ENCODE results near the gene OXER1. TPM values are rescaled to one million over a fixed set of nuclear protein-coding genes. Genes with fewer than 3 reads are reported as not detected.

The OXER1 gene
- total RNA-seq, 1 donor from 2014 or later: 0.75 TPM

- Histone ChIP-seq H3K36me3 (ENCODE audit: control insufficient read depth, insufficient read depth, low read length) (no peaks in the 10 kb centered on the region), H3K4me3 (ENCODE audit: low read depth, low read length) (no peak overlapping the region), H3K27me3 (ENCODE audit: control insufficient read depth, insufficient read depth, low read length) (no peaks in the 10 kb centered on the region)
- DNase-seq (ENCODE audit: low read depth): no peak
- TF ChIP-seq, protein P1, sequence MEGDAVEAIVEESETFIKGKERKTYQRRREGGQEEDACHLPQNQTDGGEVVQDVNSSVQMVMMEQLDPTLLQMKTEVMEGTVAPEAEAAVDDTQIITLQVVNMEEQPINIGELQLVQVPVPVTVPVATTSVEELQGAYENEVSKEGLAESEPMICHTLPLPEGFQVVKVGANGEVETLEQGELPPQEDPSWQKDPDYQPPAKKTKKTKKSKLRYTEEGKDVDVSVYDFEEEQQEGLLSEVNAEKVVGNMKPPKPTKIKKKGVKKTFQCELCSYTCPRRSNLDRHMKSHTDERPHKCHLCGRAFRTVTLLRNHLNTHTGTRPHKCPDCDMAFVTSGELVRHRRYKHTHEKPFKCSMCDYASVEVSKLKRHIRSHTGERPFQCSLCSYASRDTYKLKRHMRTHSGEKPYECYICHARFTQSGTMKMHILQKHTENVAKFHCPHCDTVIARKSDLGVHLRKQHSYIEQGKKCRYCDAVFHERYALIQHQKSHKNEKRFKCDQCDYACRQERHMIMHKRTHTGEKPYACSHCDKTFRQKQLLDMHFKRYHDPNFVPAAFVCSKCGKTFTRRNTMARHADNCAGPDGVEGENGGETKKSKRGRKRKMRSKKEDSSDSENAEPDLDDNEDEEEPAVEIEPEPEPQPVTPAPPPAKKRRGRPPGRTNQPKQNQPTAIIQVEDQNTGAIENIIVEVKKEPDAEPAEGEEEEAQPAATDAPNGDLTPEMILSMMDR (IDR thresholded peaks at IDR 0.05; ENCODE audit: insufficient read depth, low read length, poor library complexity, severe bottlenecking): no peak
Observed at GRCh38 chr2:42801381-42801780, 37.4 kb upstream of the OXER1 start.

DNA sequence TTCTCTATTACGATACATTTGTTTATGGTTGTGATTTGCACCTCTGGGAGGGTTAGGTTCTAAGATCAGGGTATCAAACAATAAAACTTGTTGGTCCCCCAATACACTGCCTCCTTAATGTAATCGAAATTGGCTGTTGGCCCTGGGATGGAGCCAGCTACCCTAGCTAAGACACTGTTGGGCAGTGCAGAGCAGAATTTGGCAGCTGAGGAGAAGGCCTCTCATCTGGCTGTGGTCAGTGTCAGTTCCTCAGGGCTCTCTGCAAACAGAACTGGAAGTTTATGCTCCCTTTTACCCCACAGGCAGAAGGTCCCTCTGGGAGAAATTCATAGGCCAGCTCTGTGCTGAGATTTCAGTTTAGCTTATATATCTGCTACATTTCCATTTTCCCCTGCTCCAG, 37.0 kb upstream of the OXER1 start:
- Histone ChIP-seq H3K4me3 (ENCODE audit: low read depth, low read length) (no peak overlapping the region), H3K27me3 (ENCODE audit: control insufficient read depth, insufficient read depth, low read length) (no peaks in the 10 kb centered on the region), H3K36me3 (ENCODE audit: control insufficient read depth, insufficient read depth, low read length) (no peaks in the 10 kb centered on the region)
- DNase-seq (ENCODE audit: low read depth): no peak
- TF ChIP-seq, protein P1 (IDR thresholded peaks at IDR 0.05; ENCODE audit: insufficient read depth, low read length, poor library complexity, severe bottlenecking): no peak

GRCh38 chr2:42800461-42800962, 36.6 kb upstream of the OXER1 start:
- no peak overlapping the region for H3K4me3 ChIP-seq (ENCODE audit: low read depth, low read length)
- TF ChIP-seq, protein P1 (IDR thresholded peaks at IDR 0.05; ENCODE audit: insufficient read depth, low read length, poor library complexity, severe bottlenecking): no peak
- H3K27me3 ChIP-seq (ENCODE audit: control insufficient read depth, insufficient read depth, low read length): no peaks in the 10 kb centered on the region
- no peak for DNase-seq (ENCODE audit: low read depth)
- H3K36me3 ChIP-seq (ENCODE audit: control insufficient read depth, insufficient read depth, low read length): no peaks in the 10 kb centered on the region

DNA sequence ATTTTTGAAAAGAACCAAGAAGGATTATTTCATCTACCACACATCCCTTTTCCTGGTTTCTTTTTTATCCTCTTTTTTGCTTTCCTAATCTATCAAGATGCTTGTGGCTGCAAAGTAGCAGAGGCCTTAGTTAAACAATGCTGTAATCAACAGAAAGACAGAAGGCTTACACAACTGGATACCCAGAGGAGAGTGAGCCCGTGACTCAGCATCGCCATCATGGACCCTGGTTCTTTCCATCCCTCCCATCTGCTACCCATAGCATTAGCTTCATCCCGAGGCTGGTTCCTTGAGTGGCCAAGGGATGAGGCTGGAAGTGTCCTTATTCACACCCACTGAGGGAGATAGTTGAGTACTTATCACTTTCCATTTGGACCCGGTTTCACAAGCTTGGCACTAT, 35.9 kb upstream of the OXER1 start:
- no peaks in the 10 kb centered on the region for H3K36me3 ChIP-seq (ENCODE audit: control insufficient read depth, insufficient read depth, low read length)
- TF ChIP-seq, protein P1 (IDR thresholded peaks at IDR 0.05; ENCODE audit: insufficient read depth, low read length, poor library complexity, severe bottlenecking): no peak
- no peak for DNase-seq (ENCODE audit: low read depth)
- no peaks in the 10 kb centered on the region for H3K27me3 ChIP-seq (ENCODE audit: control insufficient read depth, insufficient read depth, low read length)
- no peak overlapping the region for H3K4me3 ChIP-seq (ENCODE audit: low read depth, low read length)

GRCh38 chr2:42797281-42797680, 33.3 kb upstream of the OXER1 start:
- Histone ChIP-seq H3K4me3 (ENCODE audit: low read depth, low read length) (no peak overlapping the region), H3K27me3 (ENCODE audit: control insufficient read depth, insufficient read depth, low read length) (peaks cover 8% of the 10 kb centered on the region), H3K36me3 (ENCODE audit: control insufficient read depth, insufficient read depth, low read length) (no peaks in the 10 kb centered on the region)
- TF ChIP-seq, protein P1 (IDR thresholded peaks at IDR 0.05; ENCODE audit: insufficient read depth, low read length, poor library complexity, severe bottlenecking): no peak
- DNase-seq (ENCODE audit: low read depth): no peak

Data from kidney epithelial cell (primary cell).